Nucleus accumbens (tissue), 56 donors: ENCODE data around the gene CTDSPL.

Experiments
- DNase-seq, 56 donors: peaks; one replicate each; lab custom pipeline; 2025; lab: John Stamatoyannopoulos, UW

CTDSPL gene

GRCh38 chr3:37995652-37996641 is 134.3 kb downstream of the CTDSPL start:
- no peak for DNase-seq

GRCh38 chr3:37996785-37997301 is 135.2 kb downstream of the CTDSPL start:
- peak in 30 of 56 donors; percentile 11 to 76 (median 34) for DNase-seq

GRCh38 chr3:37997342-37997741 is 135.7 kb downstream of the CTDSPL start:
- no peak for DNase-seq

- DNase-seq = no peak
These were observed 136.2 kb downstream of the CTDSPL start for GRCh38 chr3:37997791-37998370.

GRCh38 chr3:37999836-38000235 is 138.2 kb downstream of the CTDSPL start:
- DNase-seq = no peak

GRCh38 chr3:38000242-38000916 is 138.7 kb downstream of the CTDSPL start:
- no peak for DNase-seq

- DNase-seq = peak in 10 of 56 donors; percentile 16 to 31 (median 22)
These were observed 139.3 kb downstream of the CTDSPL start for GRCh38 chr3:38000965-38001455.

- DNase-seq = no peak
These were observed 139.9 kb downstream of the CTDSPL start for GRCh38 chr3:38001456-38002081.

- no peak for DNase-seq
These were observed 140.7 kb downstream of the CTDSPL start for GRCh38 chr3:38002291-38002876.

GRCh38 chr3:38002940-38003339 is 141.3 kb downstream of the CTDSPL start:
- DNase-seq = no peak

- DNase-seq = peak in 50 of 56 donors; percentile 15 to 83 (median 58)
These were observed 141.7 kb downstream of the CTDSPL start for GRCh38 chr3:38003371-38003816.

- DNase-seq = peak in 5 of 56 donors; percentile 31 to 44 (median 34)
These were observed 142.2 kb downstream of the CTDSPL start for GRCh38 chr3:38003817-38004414.

GRCh38 chr3:38004415-38005075 is 142.9 kb downstream of the CTDSPL start:
- peak in 54 of 56 donors; percentile 22 to 97 (median 76) for DNase-seq

- DNase-seq = peak; percentile 28 to 97 (median 87)
These were observed 143.7 kb downstream of the CTDSPL start for GRCh38 chr3:38005076-38006020.

GRCh38 chr3:38006031-38006430 is 144.4 kb downstream of the CTDSPL start:
- no peak for DNase-seq

- no peak for DNase-seq
These were observed 144.8 kb downstream of the CTDSPL start for GRCh38 chr3:38006445-38006995.

- DNase-seq = no peak
These were observed 146.0 kb downstream of the CTDSPL start for GRCh38 chr3:38007754-38008090.
